GM18511 (cell line): Measurements from ENCODE around the gene COG5.

ENCODE experiments used
- ATAC-seq: cut with Tn5 transposase; IDR thresholded peaks from one replicate; pipeline ENCODE4 v1.9.1; 2021; ENCODE audit warnings: mild to moderate bottlenecking, moderate library complexity; ENCODE audit not compliant: unreplicated experiment

COG5 gene

DNA sequence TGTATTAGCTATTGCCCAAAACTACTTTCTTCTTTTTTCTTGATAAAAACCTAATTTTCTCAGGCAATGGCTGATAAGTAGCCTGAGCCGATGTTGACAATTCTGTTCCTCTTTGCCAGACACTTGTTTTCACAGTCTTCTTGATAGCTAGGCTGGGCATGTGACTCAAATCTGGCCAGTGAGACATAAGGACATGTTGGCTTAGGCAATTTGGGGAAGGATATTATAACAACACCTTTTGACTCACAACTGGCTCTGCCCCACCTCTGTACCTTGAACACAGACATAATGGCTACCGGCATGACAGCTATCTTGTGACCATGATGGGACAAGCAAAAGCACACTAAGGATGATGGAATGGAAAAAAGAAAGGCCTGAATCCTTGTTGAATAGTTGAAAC lies 166.7 kb downstream of the COG5 start:
- ATAC-seq = no peak

DNA sequence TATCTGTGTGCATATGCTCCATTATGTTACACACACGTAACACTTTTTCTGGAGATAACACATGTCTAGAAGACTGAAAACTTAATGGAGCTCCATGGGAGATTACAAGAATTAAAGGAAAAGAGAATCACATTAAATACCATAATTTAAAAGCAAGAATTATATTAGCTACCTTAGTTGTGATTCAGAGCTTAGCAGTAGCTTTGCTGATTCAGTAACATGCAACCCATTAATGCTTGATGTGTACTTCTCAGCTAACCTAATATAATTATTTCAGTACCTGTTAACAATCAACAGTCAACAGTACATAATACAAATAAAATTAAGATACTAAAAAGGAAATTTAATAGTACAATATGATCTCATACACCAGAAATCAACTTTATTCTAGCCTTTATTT lies 167.6 kb downstream of the COG5 start:
- ATAC-seq = no peak

GRCh38 chr7:107394831-107395230 lies 168.9 kb downstream of the COG5 start:
- ATAC-seq = no peak

DNA sequence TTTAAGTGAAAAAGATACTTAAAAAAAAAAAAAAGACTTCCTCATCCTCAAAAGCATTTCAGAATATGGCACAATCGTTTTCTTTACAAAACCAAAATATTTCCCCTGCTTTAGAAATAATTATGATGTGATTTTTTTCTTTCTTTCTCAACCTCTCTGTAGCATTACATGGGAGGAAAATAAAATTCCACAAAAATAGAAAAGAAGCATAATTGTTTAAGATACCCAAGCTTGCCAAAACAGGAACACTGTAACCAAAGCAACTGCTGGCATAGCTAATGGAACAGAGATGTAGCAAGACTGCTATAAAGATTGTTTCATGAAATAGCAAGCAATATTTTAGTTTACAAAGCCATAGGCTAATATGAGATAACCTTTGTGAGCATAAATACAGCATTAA lies 169.4 kb downstream of the COG5 start:
- ATAC-seq = no peak

GRCh38 chr7:107392830-107393229 lies 170.9 kb downstream of the COG5 start:
- no peak for ATAC-seq

DNA sequence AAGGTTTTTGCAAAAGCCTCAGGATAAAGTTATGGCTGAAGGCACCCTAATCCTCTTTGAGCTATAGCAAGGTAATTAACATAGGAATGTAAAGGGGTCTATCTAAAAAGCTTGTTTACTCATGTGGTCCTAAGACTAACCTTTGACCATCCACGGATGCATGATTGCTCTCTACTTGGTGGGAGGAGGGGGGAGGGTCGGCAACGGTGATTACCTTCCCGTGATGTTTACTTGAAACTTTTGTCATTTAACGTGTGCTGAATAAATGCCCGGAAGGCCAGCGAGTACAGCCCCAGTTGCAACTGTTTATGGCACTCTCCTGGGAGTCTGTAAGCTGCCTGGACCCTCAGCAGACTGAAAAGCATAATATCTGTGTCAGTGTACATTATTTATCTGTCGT lies 172.8 kb downstream of the COG5 start:
- no peak for ATAC-seq

DNA sequence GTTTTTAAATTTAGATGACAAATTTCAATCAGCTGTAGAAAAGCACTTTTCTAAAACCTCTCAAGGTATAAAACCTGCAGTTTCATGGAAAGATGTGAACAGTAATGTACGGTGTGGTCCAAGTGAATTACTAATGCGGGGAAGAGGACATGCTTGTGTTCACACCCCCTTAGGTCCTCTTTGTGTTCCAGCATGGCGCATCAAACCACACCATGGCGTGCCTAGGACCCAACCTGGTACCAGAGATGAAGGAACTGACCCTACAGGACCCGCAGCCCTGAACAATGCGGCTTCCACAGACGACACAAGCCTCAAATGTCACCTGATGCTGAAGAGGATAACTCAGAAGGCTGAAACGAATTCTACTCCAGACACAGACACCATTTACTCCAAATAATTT lies 175.1 kb downstream of the COG5 start:
- ATAC-seq = no peak

GRCh38 chr7:107387573-107388219 lies 176.0 kb downstream of the COG5 start:
- ATAC-seq = no peak

DNA sequence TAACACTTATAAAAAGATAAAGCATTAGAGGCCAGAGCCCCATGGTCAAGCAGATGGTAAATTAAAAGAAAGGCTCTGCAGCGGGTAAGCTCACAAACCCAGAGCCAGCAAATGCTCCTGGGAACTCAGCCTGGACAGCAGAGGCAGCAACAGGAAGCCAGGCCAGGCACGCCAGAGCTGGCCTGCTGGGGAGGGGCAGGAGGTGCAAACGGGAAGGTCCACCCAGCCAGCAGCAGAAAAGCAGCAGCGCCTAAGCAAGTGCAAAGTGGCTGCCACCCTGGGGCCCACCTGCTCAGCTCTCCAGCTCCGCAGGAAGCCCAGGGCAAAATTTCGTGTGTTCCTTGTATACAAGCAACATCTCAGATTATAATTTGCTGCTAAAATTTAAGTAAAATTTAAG lies 176.6 kb downstream of the COG5 start:
- no peak for ATAC-seq

DNA sequence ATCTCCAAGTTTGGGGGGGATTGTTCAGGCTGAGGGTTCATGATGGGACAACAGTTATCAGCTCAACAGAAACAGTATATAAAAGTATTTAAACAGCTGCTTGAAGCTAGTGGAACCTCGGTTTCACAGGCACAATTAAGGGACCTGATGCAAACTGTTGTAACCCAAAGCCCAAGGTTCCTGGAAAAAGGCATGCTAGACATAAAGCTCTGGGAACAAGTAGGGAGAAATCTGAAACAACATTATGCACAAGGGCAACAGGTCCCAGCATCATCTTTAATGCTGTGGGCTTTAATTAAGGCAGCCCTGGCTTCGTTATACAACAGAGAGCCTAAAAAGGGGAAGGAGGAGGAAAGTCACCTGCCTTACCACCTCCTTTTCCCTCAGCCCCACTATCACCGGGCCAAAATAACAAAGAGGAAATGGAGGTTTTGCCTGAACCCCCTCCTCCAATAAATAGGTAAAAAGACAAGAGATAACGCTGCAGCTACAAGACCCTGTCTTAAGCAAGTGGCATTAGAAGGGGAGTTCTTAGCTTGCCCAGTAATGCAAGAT lies 177.1 kb downstream of the COG5 start:
- ATAC-seq = no peak

- no peak for ATAC-seq
Measured at GRCh38 chr7:107384025-107384424, 179.7 kb downstream of the COG5 start.

- no peak for ATAC-seq
Measured at GRCh38 chr7:107383203-107383602, 180.5 kb downstream of the COG5 start.

DNA sequence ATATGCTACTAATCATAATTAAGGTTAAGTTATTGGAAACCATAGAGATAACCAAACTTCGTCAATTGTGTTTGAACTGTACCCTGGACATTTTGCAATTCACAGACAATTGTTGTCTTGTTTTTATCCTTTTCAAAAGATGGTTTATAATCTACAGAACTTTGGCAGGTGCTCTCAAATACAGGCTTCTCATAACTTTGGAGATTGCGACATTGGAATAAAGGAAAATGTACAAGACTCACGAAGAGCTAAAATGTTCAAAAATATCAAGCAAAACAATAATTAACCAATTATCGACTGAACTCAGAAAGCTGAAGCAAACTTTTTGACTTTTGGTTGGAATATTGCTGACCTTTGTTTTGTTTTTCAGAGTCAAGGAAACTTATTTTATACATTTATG lies 182.3 kb downstream of the COG5 start:
- no peak for ATAC-seq

DNA sequence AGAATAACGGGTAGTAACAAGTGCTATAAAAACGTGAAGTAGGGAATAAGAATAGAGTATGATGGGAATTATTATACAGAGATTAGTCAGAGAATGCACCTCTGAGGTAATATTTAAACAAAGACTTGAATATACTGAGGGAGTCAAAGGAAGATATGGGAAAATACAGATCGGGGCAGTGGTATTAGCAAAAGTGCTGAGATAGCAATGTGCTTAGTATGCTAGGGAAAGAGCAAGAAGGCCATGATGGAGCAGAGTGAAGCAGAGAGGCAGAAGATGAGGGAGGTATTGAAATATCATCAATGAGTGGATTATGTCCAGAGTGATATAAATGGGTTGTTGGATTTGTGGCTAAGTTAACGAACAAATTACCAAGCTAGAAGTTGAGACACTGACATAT lies 190.4 kb downstream of the COG5 start:
- ATAC-seq = no peak

- ATAC-seq = no peak
Measured at GRCh38 chr7:107372298-107372697, 191.4 kb downstream of the COG5 start.

DNA sequence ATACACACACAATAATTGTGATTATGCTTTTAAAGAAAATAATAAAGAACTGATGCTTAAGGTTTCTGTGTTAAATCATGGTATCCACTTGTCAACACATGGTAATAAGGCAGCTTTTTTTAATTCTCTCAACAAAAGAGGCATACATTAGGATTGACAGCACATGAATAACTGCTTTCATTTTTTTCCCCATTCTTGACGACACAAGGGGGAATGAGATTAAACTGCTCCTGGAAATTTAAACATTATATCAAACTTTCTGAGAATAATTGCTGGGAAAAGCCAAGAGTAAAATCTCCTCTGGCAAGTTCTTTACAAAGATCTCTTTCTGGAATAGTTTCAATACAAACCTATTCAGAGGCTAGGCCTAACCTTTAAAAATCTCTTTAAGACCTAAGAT lies 192.9 kb downstream of the COG5 start:
- no peak for ATAC-seq

DNA sequence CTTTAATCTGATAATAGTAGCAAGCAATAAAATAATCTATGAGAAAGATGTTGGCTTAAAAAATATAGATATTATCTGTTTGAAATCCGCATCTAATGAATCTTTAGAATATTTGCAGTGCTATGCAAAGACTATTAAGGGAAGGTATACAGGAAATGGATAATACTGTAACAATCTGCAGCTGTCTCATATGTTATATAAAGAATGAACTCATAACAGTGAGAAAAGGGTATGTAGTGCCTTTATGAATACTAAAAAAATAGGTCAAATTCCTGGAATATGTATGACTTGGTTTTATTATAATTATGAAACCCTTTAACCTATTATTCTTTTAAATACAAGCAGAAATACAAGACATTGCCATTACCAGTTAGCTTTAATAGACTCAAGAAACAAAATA lies 198.9 kb downstream of the COG5 start:
- no peak for ATAC-seq

- no peak for ATAC-seq
Measured at GRCh38 chr7:107359520-107360316, 204.0 kb downstream of the COG5 start.

GRCh38 chr7:107355616-107356015 lies 208.1 kb downstream of the COG5 start:
- no peak for ATAC-seq

GRCh38 chr7:107354640-107355039 lies 209.1 kb downstream of the COG5 start:
- ATAC-seq = no peak

GRCh38 chr7:107353701-107354100 lies 210.0 kb downstream of the COG5 start:
- no peak for ATAC-seq

GRCh38 chr7:107345898-107346297 lies 217.8 kb downstream of the COG5 start:
- ATAC-seq = no peak
